Retinal pigment epithelial cell (primary cell): Measurements from ENCODE around the gene PLD3.
"Not testable (repeated sequence)": the region's sequence is repeated elsewhere in the genome, so short reads cannot be mapped to it uniquely, and the experiment has no call there.

ENCODE experiments used
- DNase-seq: peaks from one replicate; pipeline ENCODE4 v3.0.0-alpha.2; 2010; ENCODE audit warnings: low read depth
- H3K4me3 ChIP-seq: 2 replicates; pipeline ENCODE4 v1.5.1; 2011; ENCODE audit warnings: mild to moderate bottlenecking, low read length, control low read depth, moderate library complexity
- TF ChIP-seq, protein P1 (sequence below): conservative IDR thresholded peaks from 2 replicates; pipeline ENCODE4 v1.5.1; 2011; ENCODE audit warnings: low read depth, low read length, control low read depth, inconsistent platforms

The PLD3 gene

DNA sequence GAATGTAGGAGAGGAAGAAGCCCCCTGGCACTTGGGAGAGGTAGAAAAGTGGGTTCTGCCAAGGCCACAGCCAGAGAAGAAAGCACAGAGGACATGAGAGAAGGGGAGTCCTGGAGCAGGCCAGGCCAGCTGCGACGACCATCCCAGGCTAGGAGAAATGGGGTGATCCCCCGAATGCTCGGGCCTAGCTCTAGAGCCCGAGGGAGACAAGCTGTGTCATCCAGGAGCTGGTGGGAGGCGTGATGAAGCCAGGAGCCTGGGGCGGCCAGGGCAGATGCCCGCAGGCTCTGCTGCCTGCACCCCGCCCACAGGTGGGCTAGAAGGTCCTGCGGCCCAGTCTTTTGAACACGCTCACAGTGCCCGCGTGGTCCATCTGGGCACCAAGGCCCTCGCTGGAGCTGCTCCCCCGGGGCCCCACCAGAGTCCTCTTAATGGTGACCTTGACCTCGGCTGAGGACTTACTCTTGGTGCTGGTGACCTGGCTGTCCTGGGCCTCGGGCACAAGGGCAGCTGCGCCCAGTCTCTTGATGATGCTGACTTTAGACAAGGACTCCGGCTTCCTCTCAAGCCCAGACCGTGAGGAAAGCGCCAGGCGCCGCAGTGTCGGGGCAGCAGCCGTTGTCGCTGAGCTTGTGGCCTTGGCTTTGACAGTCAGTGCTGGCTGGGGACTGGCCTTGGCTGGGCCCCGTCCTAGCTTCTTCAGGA, 26.8 kb upstream of the PLD3 start:
- TF ChIP-seq, protein P1, sequence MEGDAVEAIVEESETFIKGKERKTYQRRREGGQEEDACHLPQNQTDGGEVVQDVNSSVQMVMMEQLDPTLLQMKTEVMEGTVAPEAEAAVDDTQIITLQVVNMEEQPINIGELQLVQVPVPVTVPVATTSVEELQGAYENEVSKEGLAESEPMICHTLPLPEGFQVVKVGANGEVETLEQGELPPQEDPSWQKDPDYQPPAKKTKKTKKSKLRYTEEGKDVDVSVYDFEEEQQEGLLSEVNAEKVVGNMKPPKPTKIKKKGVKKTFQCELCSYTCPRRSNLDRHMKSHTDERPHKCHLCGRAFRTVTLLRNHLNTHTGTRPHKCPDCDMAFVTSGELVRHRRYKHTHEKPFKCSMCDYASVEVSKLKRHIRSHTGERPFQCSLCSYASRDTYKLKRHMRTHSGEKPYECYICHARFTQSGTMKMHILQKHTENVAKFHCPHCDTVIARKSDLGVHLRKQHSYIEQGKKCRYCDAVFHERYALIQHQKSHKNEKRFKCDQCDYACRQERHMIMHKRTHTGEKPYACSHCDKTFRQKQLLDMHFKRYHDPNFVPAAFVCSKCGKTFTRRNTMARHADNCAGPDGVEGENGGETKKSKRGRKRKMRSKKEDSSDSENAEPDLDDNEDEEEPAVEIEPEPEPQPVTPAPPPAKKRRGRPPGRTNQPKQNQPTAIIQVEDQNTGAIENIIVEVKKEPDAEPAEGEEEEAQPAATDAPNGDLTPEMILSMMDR: no peak
- DNase-seq: no peak
- no peak overlapping the region for H3K4me3 ChIP-seq

DNA sequence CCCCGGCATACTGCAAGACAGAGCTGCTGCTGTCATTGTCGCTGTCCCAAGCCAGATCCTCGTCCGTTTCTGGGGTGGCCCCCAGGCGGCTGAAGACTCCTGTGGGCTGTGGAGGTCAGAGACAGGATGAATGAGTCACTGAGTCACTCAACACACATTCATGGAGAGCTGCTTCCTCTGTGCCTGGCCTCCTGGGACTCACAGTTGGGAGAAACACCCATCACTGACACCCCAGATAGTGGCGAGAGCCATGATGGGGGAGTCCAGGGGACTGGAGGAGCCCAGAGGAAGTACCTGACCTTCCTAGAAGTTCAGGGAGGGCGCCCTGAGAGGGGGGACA, 26.3 kb upstream of the PLD3 start:
- no peak for DNase-seq
- H3K4me3 ChIP-seq: no peak overlapping the region
- TF ChIP-seq, protein P1: no peak

DNA sequence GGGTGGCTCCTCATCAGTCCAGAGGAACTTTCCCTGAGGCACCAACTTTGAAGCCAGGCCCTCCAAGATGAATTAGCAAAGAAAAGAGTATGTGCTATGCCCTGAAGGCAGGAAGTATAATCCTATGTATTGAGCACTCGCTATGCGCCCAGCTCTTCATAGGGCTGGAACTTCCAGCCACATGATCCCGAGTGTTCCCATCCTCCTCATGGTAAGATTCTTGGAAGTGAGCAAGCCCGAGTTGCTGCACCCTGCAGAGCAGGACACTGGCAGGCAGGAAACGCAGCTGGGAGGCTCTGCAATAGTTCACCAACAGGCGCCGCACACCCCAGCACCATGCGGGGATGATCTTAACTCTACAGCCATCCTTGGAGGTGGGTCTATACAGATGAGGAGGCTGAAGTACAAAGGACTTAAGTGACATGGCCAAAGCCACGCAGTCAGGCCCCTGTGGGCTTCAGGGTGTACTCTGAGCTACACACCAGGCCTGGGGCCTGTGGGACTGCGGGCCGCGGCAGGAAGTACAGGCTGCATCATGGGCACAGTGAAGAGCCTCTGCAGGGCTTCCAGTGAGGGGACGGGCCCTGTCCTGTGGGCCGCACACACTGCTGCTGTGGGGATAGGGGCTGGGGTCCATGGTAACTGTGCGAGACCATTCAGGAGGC, 25.4 kb upstream of the PLD3 start:
- no peak overlapping the region for H3K4me3 ChIP-seq
- TF ChIP-seq, protein P1: no peak
- no peak for DNase-seq

DNA sequence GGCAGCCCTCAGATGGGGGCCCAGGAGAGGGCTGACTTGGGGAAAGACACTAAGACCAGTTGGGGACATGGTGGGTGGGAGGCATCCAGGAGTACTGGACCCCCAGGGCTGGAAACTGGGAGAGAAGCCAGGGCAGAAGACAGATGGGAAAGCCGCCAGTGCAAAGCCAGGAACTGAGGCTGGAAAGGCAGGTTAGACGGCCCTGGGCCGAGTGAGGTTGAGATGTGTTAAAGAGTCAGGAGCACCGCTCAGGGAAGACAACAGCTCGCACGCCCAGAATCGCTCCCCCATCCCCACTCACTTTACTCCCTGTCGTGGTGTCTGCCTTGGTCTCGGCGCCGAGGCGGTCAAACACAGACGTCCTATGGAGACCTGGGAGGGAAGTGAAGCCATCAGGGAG, 24.8 kb upstream of the PLD3 start:
- H3K4me3 ChIP-seq: no peak overlapping the region
- no peak for DNase-seq
- TF ChIP-seq, protein P1: no peak

DNA sequence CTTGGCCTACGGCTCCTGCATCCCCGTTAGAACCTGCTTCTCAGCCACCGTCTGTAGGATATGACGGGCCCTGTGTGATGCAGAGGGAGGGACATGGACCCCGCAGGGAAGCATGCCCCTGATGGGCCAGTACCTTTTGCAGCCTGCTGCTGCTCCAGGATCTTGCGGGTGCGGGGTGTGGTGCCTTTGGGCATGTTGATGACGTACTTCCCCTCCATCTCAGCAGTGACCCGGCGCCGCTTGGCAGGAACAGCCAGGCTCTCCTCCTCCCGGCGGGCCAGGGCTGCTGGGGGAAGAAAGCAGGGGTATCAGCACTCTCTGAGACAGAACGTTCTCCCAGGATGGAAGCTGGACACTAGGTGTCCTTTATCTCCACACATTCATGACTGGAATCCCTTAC, 22.3 kb upstream of the PLD3 start:
- TF ChIP-seq, protein P1: no peak
- H3K4me3 ChIP-seq: no peak overlapping the region
- DNase-seq: no peak

DNA sequence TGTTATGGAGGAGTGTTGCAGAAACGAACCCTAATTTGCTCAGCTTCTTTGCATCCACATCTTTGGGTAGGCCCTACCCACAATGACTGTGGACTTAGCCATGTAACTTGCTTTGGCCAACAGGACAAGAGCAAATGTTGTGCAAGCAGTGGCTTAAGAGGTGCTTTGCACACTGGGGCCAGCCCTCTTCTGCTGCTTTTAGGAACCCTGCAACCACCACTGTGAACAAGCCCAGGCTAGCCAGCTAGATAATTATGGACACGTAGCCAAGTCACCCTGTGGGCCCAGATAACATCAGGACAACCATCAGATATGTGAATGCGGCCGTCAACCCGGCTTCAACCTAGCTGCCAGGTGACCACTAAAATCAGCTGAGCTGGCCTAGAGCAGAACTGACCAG, 17.4 kb upstream of the PLD3 start:
- DNase-seq: no peak
- TF ChIP-seq, protein P1: no peak
- no peak overlapping the region for H3K4me3 ChIP-seq

DNA sequence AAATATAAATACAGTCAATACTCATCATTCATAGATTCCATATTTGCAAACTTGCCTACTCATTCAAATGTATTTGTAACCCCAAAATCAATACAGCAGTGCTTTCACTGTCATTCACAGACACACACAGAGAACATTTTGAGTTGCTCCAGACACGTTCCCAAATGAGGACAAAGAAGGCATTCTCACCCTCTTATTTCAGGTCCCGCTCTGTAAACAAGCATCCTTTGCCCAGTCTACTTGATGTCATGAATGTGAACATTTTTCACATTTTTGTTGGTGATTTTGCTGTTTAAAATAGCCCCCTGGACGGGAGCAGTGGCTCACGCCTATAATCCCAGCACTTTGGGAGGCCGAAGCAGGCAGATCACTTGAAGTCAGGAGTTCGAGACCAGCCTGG, 15.8 kb upstream of the PLD3 start:
- no peak for DNase-seq
- TF ChIP-seq, protein P1: no peak
- no peak overlapping the region for H3K4me3 ChIP-seq

DNA sequence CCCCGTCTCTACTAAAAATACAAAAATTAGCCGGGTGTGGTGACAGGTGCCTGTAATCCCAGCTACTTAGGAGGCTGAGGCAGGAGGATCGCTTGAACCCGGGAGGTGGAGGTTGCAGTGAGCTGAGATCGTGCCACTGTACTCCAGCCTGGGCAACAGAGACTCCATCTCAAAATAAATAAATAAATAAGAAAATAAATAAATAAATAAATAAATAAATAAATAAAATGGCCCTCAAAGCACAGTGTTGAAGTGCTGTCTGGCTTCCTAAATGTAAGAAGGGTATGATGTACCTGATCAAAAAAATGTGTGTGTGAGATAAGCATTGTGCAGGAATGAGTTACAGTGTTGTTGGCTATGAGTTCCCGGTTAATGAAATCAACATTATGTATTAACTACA, 15.4 kb upstream of the PLD3 start:
- DNase-seq, H3K4me3 ChIP-seq: not testable (repeated sequence)
